GM12891 (cell line): ENCODE results near the gene GMDS.

Source experiments
- DNase-seq: peaks from one replicate; pipeline ENCODE4 v3.0.0; 2011; ENCODE audit warnings: low spot score; ENCODE audit not compliant: insufficient read length
- FAIRE-seq: peaks from 2 replicates; lab custom pipeline; 2011; peaks lifted over from hg19 to GRCh38; lab: Jason Lieb, UNC
- PAX5 ChIP-seq: IDR thresholded peaks from 2 replicates; pipeline ENCODE4 v1.6.1; 2011; ENCODE audit warnings: low read length, moderate library complexity, mild to moderate bottlenecking; ENCODE audit not compliant: insufficient read depth, severe bottlenecking
- POLR2A ChIP-seq: IDR thresholded peaks from 2 replicates; pipeline ENCODE4 v1.6.1; 2011; ENCODE audit warnings: low read depth, low read length, control low read depth
- POLR2AphosphoS5 ChIP-seq: IDR thresholded peaks from 2 replicates; pipeline ENCODE4 v1.6.1; 2011; ENCODE audit warnings: low read depth, low read length, control low read depth
- POU2F2 ChIP-seq: IDR thresholded peaks from 2 replicates; pipeline ENCODE4 v1.6.1; 2011; ENCODE audit warnings: low read depth, mild to moderate bottlenecking, control low read depth, low read length, moderate library complexity
- SPI1 ChIP-seq: IDR thresholded peaks from 2 replicates; pipeline ENCODE4 v1.6.1; 2011; ENCODE audit warnings: low read depth, low read length, control low read depth
- TAF1 ChIP-seq: IDR thresholded peaks from 2 replicates; pipeline ENCODE4 v1.6.1; 2011; ENCODE audit warnings: low read depth, low read length, control low read depth

Gene GMDS

DNA sequence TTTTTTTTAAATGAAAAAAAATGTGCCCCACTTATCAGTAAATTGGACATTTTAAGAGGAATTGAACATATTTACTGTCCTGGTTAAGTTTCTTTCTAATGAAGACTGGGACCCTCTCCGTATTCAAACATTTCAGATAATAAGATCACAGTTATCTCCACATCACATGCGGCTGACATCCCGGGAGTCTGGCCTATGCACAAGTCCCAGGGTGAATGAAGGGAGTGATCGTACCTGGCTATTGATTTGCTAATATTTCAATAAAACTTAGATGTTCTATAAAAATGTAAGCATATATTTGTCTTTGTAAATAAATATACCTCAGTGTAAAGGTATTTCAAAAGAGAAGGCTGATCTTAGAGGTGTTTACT is 577.6 kb downstream of the GMDS start:
- DNase-seq (no peak), FAIRE-seq (no peak)
- no peak for TF ChIP-seq SPI1
- TF ChIP-seq PAX5: no peak
- TF ChIP-seq POLR2A: no peak
- TF ChIP-seq POU2F2: no peak
- no peak for TF ChIP-seq POLR2AphosphoS5
- TF ChIP-seq TAF1: no peak

DNA sequence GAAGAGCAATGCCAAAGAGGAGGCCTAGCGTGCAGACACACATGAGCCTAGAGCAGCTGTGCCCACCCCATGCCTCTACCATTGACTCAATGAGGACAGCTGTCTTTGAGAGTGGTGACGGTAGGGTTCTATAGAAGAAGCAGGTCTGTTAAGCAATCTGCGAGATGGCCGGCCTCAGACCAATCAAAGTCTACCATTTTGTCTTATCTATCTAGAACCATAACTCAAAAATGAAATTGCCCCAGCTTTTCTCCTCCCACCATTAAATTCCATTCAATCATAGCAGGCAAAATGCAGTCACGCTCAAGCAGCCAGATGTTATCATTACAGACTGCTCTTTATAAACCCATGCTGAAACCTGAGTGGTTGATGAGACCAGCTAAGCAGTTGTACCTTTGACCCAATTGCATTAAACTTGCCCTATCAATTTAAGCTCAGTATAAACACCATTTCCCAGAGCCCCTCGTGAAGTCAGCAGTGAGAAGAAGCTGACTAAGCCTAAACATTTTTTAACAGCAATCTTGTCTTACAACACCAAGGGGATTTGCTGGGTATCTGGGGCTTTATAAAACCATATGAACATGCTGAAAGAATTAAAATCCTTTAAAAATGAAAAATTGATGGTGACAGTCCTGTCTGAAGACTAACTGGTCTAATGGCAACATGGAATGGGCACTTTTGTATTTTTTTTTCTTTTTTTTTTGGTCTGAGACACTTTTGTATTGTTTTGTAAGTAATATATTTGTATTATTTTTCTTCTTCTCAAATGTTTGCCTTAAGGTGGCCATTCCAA is 578.2 kb downstream of the GMDS start:
- no peak for FAIRE-seq
- TF ChIP-seq TAF1 (no peak), POLR2AphosphoS5 (no peak), PAX5 (no peak), SPI1 (no peak), POU2F2 (no peak), POLR2A (no peak)
- no peak for DNase-seq

DNA sequence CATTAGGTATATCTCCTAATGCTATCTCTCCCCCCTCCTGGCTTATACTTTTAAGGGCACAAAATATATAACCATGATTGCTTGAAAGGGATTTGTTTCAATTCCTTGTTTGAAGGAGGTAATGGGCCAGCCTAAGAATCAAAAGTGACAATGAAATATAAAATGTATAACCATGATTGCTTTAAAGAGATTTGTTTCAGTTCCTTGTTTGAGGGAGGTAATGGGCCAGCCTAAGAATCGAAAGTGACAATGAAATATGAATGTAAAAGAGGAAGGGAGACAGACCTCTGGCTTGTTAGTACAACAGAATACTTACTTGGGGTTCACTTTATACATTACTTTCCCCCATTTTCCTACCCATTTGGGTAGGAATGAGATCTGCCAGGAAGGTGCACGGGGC is 580.2 kb downstream of the GMDS start:
- DNase-seq (peak; percentile 39), FAIRE-seq (peak; percentile 80)
- TF ChIP-seq PAX5 (no peak), SPI1 (peak; percentile 97)

DNA sequence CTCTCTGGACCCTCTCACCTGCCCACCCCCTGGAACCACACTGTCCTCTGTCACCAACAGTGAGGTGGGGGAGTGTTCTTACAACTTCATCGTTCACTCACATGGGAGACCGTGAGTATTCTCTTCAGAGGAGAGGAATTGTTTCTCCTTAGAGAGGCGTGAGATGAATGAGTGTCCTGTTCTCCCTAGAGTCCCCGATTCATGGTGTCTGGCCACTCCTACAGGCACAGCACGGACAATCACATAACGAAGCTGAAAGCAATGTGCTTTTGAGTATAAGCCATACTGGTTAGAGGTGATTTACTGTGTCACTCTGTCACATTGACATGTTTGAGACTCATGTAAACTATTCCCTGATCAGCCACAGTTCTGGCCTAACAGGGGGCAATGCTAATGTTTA is 581.1 kb downstream of the GMDS start:
- TF ChIP-seq POLR2AphosphoS5: no peak
- no peak for TF ChIP-seq PAX5
- no peak for TF ChIP-seq TAF1
- TF ChIP-seq POU2F2: no peak
- TF ChIP-seq SPI1: no peak
- no peak for TF ChIP-seq POLR2A
- peak; percentile 5 for FAIRE-seq
- no peak for DNase-seq

DNA sequence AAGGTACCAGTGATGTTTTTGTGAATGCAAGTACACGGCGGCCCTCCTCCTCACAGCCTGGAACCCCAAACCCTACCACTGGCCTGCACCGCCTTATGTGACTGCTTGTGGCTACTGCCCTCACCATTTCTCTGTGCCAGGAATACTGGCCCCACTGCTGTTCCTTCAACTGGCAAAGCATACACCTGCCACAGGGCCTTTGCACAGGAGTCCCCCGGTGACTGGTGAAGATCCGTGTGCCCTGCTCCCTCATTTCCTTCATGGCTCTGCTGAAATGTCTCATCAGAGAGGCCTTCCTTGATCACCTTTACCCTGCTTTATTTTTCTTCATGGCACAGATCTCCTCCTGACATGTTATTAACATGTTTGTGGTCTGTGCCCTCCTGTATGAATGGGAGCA is 581.9 kb downstream of the GMDS start:
- no peak for DNase-seq
- no peak for FAIRE-seq

DNA sequence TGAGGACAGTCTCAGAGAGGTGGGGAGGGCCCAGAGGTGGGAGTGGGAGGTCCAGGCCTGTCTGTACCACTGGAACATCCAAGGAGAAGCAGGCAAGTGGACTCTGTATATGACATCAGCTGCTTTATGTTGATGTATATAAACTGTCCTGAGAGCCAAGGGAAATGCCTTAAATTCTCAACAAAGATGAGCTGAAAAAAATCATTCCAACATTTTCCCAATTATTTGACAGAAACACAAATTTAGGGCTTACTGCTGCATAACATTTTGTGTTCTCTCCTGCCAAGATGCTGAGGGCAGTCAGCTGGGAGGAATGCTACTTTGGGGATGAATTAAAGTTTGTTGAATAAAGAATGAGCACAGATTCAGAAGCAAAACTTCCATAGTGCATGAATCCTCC is 582.9 kb downstream of the GMDS start:
- FAIRE-seq: no peak

More for the DNA sequence above, 581.9 kb downstream of the GMDS start:
- TF ChIP-seq POU2F2 (no peak), POLR2AphosphoS5 (no peak), POLR2A (no peak), PAX5 (no peak), SPI1 (no peak), TAF1 (no peak)

DNA sequence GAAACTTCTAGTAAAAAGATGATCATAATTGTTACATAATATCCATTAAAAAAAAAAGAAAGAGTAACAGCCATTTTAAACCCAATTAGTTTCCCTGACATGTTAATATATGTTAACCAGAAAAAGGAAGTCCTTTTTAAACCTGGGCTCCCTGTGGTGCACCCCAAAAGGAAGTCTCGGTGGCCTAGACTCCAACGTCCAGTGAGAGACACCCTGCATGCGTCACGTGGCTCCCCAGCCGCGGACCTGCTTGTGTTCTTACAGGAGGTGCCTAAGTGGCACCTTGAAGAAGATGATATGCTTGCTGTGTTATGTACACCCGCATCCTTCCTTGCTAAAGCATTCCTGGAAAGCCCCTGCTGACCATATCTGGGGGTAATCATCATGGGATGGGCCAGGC is 585.6 kb downstream of the GMDS start:
- TF ChIP-seq PAX5: no peak
- no peak for TF ChIP-seq POU2F2
- TF ChIP-seq SPI1: 0 out of 2 replicates have a peak, but pooled peaks have one; percentile 12
- DNase-seq (no peak), FAIRE-seq (no peak)

More for the DNA sequence above, 582.9 kb downstream of the GMDS start:
- DNase-seq: no peak
- no peak for TF ChIP-seq POLR2AphosphoS5
- TF ChIP-seq POU2F2: no peak
- TF ChIP-seq PAX5: no peak
- no peak for TF ChIP-seq SPI1
- TF ChIP-seq TAF1: no peak
- TF ChIP-seq POLR2A: no peak

DNA sequence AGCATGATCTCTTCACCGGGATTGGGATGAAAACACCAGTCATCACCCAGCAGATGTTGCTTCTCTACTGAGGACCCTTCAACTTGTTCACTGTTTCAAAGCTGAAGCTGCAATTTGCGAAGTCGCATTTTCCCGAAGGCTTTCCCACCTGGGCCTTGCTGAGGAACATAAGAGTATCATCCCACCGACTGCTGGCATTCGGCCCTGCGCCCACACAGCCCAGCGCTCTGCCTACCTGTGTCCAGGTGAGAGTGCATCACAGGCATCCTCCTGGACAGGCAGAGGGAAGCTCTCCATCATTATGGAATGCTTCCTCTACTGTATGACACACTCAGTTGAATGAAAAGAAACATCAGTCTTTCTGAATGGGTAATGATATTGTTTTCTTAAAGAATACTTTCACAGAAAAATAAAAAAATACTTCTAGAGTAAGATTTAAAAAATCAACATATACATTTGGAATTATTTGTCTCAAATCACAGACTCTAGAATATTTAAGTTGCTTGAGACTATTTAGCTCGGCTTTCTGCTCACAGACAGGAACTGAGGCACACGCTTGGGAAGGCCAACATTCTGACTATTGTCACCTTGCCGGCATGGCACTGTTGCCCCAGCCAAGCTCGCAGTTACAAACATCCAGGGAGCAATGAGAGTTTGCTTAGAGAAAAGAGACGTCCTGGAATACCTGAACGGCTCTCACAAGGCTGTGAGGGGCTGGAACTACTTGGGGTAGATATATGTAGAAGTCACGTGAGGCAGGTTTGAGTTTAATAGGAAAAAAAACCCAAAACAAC is 587.0 kb downstream of the GMDS start:
- TF ChIP-seq TAF1 (no peak), SPI1 (no peak), POU2F2 (no peak), PAX5 (no peak), POLR2AphosphoS5 (no peak), POLR2A (no peak)
- no peak for FAIRE-seq
- no peak for DNase-seq

DNA sequence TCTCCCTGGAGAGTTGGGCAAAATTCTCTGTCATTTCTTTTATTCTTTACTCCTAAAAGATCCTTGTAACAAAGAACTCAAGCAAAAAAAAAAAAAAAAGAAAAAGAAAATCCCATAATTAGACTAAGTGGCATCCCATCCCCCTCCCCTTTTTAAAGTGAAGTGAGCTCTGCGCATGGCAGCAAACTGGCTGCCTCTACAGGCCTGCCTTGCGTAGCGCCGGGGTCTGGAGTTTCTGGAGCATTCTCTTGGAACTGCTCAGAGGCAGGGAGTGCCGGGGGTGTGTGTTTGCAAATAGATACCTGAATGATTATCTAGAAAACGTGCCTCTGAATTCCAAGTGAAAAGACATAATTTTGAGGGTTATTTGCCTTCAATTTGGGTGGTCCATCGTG is 587.6 kb downstream of the GMDS start:
- FAIRE-seq: no peak
- TF ChIP-seq PAX5: no peak
- TF ChIP-seq TAF1: no peak
- no peak for TF ChIP-seq SPI1
- no peak for TF ChIP-seq POLR2AphosphoS5
- no peak for TF ChIP-seq POU2F2
- TF ChIP-seq POLR2A: no peak
- no peak for DNase-seq
